GM21390 (cell line): ENCODE measurements around the gene RSPO4.
"Not testable (repeated sequence)": the region's sequence is repeated elsewhere in the genome, so short reads cannot be mapped to it uniquely, and the experiment has no call there.

Experiments
- ATAC-seq: cut with Tn5 transposase; IDR thresholded peaks from one replicate; pipeline ENCODE4 v1.9.1; 2021; ENCODE audit not compliant: unreplicated experiment

The RSPO4 gene

GRCh38 chr20:1001911-1002681 is at the start of gene RSPO4:
RSPO4 (minus strand) TSS chr20:1002311; CDS start chr20:1002164, 147 bp downstream.
- no peak for ATAC-seq

GRCh38 chr20:1050440-1050839 is 48.3 kb upstream of the RSPO4 start:
- no peak for ATAC-seq

- no peak for ATAC-seq
These were observed 43.8 kb upstream of the RSPO4 start for GRCh38 chr20:1045860-1046418.

- no peak for ATAC-seq
These were observed 39.8 kb upstream of the RSPO4 start for GRCh38 chr20:1041845-1042390.

GRCh38 chr20:1038205-1038604 is 36.1 kb upstream of the RSPO4 start:
- ATAC-seq = no peak

GRCh38 chr20:1037039-1037438 is 34.9 kb upstream of the RSPO4 start:
- ATAC-seq = no peak

GRCh38 chr20:1035466-1035865 is 33.4 kb upstream of the RSPO4 start:
- ATAC-seq = no peak

GRCh38 chr20:1034415-1034789 is 32.3 kb upstream of the RSPO4 start:
- no peak for ATAC-seq

- ATAC-seq = no peak
These were observed 31.8 kb upstream of the RSPO4 start for GRCh38 chr20:1033751-1034414.

GRCh38 chr20:1029980-1030379 is 27.9 kb upstream of the RSPO4 start:
- no peak for ATAC-seq

- not testable (repeated sequence) for ATAC-seq
These were observed 24.1 kb upstream of the RSPO4 start for GRCh38 chr20:1026214-1026613.

GRCh38 chr20:1022871-1023270 is 20.8 kb upstream of the RSPO4 start:
- ATAC-seq = no peak

GRCh38 chr20:1020614-1021013 is 18.5 kb upstream of the RSPO4 start:
- ATAC-seq = no peak

- ATAC-seq = no peak
These were observed 17.2 kb upstream of the RSPO4 start for GRCh38 chr20:1019344-1019743.

GRCh38 chr20:1017677-1018076 is 15.6 kb upstream of the RSPO4 start:
- ATAC-seq = no peak

- no peak for ATAC-seq
These were observed 13.1 kb upstream of the RSPO4 start for GRCh38 chr20:1015181-1015580.

- no peak for ATAC-seq
These were observed 12.4 kb upstream of the RSPO4 start for GRCh38 chr20:1014471-1014870.

GRCh38 chr20:1013566-1014340 is 11.6 kb upstream of the RSPO4 start:
- no peak for ATAC-seq

- ATAC-seq = no peak
These were observed 10.5 kb upstream of the RSPO4 start for GRCh38 chr20:1012359-1013168.

- peak; percentile 76 for ATAC-seq
These were observed 8.5 kb upstream of the RSPO4 start for GRCh38 chr20:1010659-1011058.
